Measurements from ENCODE around the gene MRPL12.
A peak's percentile ranks its signal among the peaks of the same experiment; 100 is the strongest.
"Not testable (repeated sequence)": the region's sequence is repeated elsewhere in the genome, so short reads cannot be mapped to it uniquely, and the experiment has no call there.

The MRPL12 gene

DNA sequence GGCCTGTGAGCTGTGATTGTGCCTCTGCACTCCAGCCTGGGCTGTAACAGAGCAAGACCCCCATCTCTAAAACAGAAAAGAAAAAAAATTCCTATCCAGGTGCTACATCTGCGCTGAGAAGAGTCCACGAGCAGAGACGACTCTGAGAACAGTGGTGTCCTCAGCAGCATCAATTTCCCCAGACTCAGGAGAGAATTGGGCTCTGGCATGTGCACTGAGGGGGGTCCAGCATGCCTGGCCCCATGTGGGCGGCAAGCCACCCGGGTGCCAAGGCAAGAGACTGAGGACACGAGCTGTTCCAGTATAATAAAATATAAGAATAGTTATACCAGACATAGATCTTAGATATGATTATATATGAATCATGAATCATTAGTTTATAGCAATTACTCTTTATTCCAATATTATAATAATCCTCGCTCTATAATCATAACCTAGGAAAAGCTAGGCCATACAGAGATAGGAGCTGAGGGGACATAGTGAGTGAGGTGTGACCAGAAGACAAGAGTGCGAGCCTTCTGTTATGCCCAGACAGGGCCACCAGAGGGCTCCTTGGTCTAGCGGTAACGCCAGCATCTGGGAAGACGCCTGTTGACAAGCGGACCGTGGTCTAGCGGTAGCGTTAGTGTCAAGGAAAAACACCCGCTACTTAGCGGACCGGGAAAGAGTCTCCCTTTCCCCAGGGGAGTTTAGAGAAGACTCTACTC is 27.5 kb upstream of the MRPL12 start:
- H3K9me2 ChIP-seq (ENCODE audit: low read depth, low read length); H3K4me3 ChIP-seq (ENCODE audit: low read depth, low read length, poor library complexity, severe bottlenecking); H3K27me3 ChIP-seq (ENCODE audit: insufficient read depth, low read length); H3K4me2 ChIP-seq (ENCODE audit: low read length); H3K4me1 ChIP-seq (ENCODE audit: insufficient read depth, low read length, severe bottlenecking); H3K79me2 ChIP-seq (ENCODE audit: insufficient read depth, low read length); H2AFZ ChIP-seq (ENCODE audit: low read length); H3K9ac ChIP-seq (ENCODE audit: low read length); H4K20me1 ChIP-seq (ENCODE audit: insufficient read depth, low read length); H3K27ac ChIP-seq (ENCODE audit: low read depth, low read length, poor library complexity, severe bottlenecking); H3K9me3 ChIP-seq (ENCODE audit: low read length); H3F3A ChIP-seq (ENCODE audit: insufficient read depth, low read length): not testable (repeated sequence)
- H3K36me3 ChIP-seq (ENCODE audit: insufficient read depth, low read length): peaks cover 49% of the 10 kb centered on the region
- TF ChIP-seq, protein P1, sequence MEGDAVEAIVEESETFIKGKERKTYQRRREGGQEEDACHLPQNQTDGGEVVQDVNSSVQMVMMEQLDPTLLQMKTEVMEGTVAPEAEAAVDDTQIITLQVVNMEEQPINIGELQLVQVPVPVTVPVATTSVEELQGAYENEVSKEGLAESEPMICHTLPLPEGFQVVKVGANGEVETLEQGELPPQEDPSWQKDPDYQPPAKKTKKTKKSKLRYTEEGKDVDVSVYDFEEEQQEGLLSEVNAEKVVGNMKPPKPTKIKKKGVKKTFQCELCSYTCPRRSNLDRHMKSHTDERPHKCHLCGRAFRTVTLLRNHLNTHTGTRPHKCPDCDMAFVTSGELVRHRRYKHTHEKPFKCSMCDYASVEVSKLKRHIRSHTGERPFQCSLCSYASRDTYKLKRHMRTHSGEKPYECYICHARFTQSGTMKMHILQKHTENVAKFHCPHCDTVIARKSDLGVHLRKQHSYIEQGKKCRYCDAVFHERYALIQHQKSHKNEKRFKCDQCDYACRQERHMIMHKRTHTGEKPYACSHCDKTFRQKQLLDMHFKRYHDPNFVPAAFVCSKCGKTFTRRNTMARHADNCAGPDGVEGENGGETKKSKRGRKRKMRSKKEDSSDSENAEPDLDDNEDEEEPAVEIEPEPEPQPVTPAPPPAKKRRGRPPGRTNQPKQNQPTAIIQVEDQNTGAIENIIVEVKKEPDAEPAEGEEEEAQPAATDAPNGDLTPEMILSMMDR (IDR thresholded peaks at IDR 0.05; ENCODE audit: low read length): peak; percentile 43

DNA sequence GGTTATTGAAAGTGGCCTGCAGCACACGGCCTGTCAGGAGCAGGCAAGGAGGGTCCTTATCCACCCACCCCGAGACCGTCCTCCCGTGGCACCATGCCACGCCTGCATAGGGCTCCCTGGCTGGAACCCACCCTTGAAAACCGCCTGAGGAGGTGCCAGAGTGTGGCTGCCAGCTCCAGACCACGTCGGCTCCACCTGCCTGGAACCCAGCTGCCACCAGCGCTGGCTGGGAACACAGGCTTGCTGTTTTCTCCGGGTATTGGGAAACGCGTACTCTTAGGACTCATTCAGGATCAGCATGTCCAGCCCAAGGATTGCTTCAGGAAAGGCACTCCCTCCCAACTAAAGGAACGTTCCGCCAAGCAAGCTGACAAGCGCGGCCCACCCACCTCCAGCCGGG is 26.3 kb upstream of the MRPL12 start:
- Histone ChIP-seq H3K27ac (ENCODE audit: low read depth, low read length, poor library complexity, severe bottlenecking) (no peak overlapping the region), H3K9me2 (ENCODE audit: low read depth, low read length) (no peaks in the 10 kb centered on the region), H3F3A (ENCODE audit: insufficient read depth, low read length) (peaks cover 4% of the 10 kb centered on the region; the same call in 1 of the 2 replicates)

DNA sequence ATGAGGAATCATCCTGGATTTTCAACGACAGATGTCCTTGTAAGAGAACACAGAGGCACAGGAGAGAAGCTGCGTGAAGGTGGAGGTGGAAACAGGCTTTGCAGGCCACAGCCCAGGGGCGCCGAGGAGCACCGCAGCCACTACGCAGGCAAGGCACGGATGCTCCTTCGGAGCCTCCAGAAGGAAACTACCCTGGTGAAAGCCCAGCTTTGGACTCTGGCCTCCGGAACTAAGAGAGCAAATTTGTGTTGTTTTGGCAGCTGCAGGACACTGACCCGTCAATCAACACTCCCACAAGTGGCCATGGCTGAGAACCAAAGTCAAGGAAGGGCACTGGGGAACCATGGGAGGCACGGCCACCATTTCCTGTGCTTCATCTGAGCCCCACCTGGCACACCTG is 23.0 kb upstream of the MRPL12 start:
- Histone ChIP-seq H3K4me2 (ENCODE audit: low read length) (no peak overlapping the region), H3F3A (ENCODE audit: insufficient read depth, low read length) (peaks cover 4% of the 10 kb centered on the region; the same call in 1 of the 2 replicates), H3K4me3 (ENCODE audit: low read depth, low read length, poor library complexity, severe bottlenecking) (no peak overlapping the region), H3K9me3 (ENCODE audit: low read length) (no peaks in the 10 kb centered on the region), H3K4me1 (ENCODE audit: insufficient read depth, low read length, severe bottlenecking) (peaks cover 20% of the 10 kb centered on the region), H3K36me3 (ENCODE audit: insufficient read depth, low read length) (peaks cover 4% of the 10 kb centered on the region; the same call in 1 of the 2 replicates), H2AFZ (ENCODE audit: low read length) (no peak overlapping the region), H4K20me1 (ENCODE audit: insufficient read depth, low read length) (no peaks in the 10 kb centered on the region), H3K79me2 (ENCODE audit: insufficient read depth, low read length) (peaks cover 15% of the 10 kb centered on the region), H3K9ac (ENCODE audit: low read length) (no peak overlapping the region), H3K27ac (ENCODE audit: low read depth, low read length, poor library complexity, severe bottlenecking) (no peak overlapping the region), H3K27me3 (ENCODE audit: insufficient read depth, low read length) (no peaks in the 10 kb centered on the region), H3K9me2 (ENCODE audit: low read depth, low read length) (no peaks in the 10 kb centered on the region)
- TF ChIP-seq, protein P1 (IDR thresholded peaks at IDR 0.05; ENCODE audit: low read length): no peak
- TF ChIP-seq EZH2 (IDR thresholded peaks at IDR 0.05; ENCODE audit: borderline replicate concordance, low read length): no peak

More for the DNA sequence above, 26.3 kb upstream of the MRPL12 start:
- Histone ChIP-seq H3K4me2 (ENCODE audit: low read length) (no peak overlapping the region), H3K79me2 (ENCODE audit: insufficient read depth, low read length) (no peaks in the 10 kb centered on the region), H3K9ac (ENCODE audit: low read length) (no peak overlapping the region), H3K36me3 (ENCODE audit: insufficient read depth, low read length) (peaks cover 37% of the 10 kb centered on the region), H3K9me3 (ENCODE audit: low read length) (no peaks in the 10 kb centered on the region), H3K27me3 (ENCODE audit: insufficient read depth, low read length) (no peaks in the 10 kb centered on the region), H4K20me1 (ENCODE audit: insufficient read depth, low read length) (no peaks in the 10 kb centered on the region), H2AFZ (ENCODE audit: low read length) (no peak overlapping the region), H3K4me1 (ENCODE audit: insufficient read depth, low read length, severe bottlenecking) (peaks cover 1% of the 10 kb centered on the region), H3K4me3 (ENCODE audit: low read depth, low read length, poor library complexity, severe bottlenecking) (no peak overlapping the region)
- TF ChIP-seq EZH2 (IDR thresholded peaks at IDR 0.05; ENCODE audit: borderline replicate concordance, low read length): no peak
- TF ChIP-seq, protein P1 (IDR thresholded peaks at IDR 0.05; ENCODE audit: low read length): no peak

Measured in OCI-LY1 (cell line).